Esophagus muscularis mucosa (tissue), 3 donors: Measurements from ENCODE around the gene CDPF1.

Experiments
- CTCF ChIP-seq, 3 experiments: fragments of 200-600 bp in 2 of 3; fragments of 450-650 bp in 1 of 3; sonication (generic) in 2 of 3; IDR thresholded peaks; one replicate each; pipeline ENCODE4 v1.5.1; 2017 to 2019; ENCODE audit warnings: antibody characterized with exemption in 3 of 3, mild to moderate bottlenecking in 2 of 3, moderate library complexity in 1 of 3
- POLR2A ChIP-seq: fragments of 450-650 bp; IDR thresholded peaks from one replicate; pipeline ENCODE4 v1.6.1; 2017; ENCODE audit warnings: antibody characterized with exemption, moderate library complexity, mild to moderate bottlenecking, low read depth
- POLR2AphosphoS5 ChIP-seq, 2 donors: sonication (generic); formaldehyde crosslinking; IDR thresholded peaks; one replicate each; pipeline ENCODE4 v1.6.1; 2017; ENCODE audit warnings: antibody characterized with exemption in 2 of 2

- TF ChIP-seq CTCF (IDR thresholded peaks at IDR 0.05) (peak; percentile 26 to 43 (median 28)), POLR2A (no peak), POLR2AphosphoS5 (IDR thresholded peaks at IDR 0.05) (peak; percentile 44 to 46)
Measured at GRCh38 chr22:46262449-46263215, 12.5 kb upstream of the CDPF1 start.
